ENCODE data around the gene KPNA2. TPM values are rescaled to one million over a fixed set of nuclear protein-coding genes. Genes with fewer than 3 reads are reported as not detected.

Gene KPNA2
- polyA plus RNA-seq, 1 donor from 2014 or later, result 81.2 TPM

GRCh38 chr17:68089881-68090280 lies 54.3 kb downstream of the KPNA2 start:
- no peaks in the 10 kb centered on the region for H3K36me3 ChIP-seq (ENCODE audit: insufficient read depth, low read length)

GRCh38 chr17:68094481-68095078 lies 59.0 kb downstream of the KPNA2 start:
- Histone ChIP-seq H3K36me3 (ENCODE audit: insufficient read depth, low read length) (no peaks in the 10 kb centered on the region), H3K9me2 (ENCODE audit: insufficient read depth, low read length) (no peaks in the 10 kb centered on the region), H3K9ac (ENCODE audit: low read length) (no peak overlapping the region), H3K4me2 (ENCODE audit: low read length) (no peak overlapping the region), H3K79me2 (replicated peaks; ENCODE audit: insufficient read depth, low read length) (no peaks in the 10 kb centered on the region), H3K27me3 (ENCODE audit: insufficient read depth, low read depth, low read length) (no peaks in the 10 kb centered on the region), H3F3A (ENCODE audit: insufficient read depth, low read length, poor library complexity, severe bottlenecking) (no peaks in the 10 kb centered on the region), H3K4me3 (ENCODE audit: low read length) (no peak overlapping the region), H3K9me3 (ENCODE audit: low read length) (no peaks in the 10 kb centered on the region), H4K20me1 (ENCODE audit: insufficient read depth) (no peaks in the 10 kb centered on the region), H3K27ac (ENCODE audit: low read length) (no peak overlapping the region), H2AFZ (ENCODE audit: low read depth, low read length) (no peak overlapping the region)
- no peak for TF ChIP-seq EZH2 (IDR thresholded peaks at IDR 0.05; ENCODE audit: borderline replicate concordance, insufficient read depth, low read length, poor library complexity, severe bottlenecking)
- TF ChIP-seq, protein P1, sequence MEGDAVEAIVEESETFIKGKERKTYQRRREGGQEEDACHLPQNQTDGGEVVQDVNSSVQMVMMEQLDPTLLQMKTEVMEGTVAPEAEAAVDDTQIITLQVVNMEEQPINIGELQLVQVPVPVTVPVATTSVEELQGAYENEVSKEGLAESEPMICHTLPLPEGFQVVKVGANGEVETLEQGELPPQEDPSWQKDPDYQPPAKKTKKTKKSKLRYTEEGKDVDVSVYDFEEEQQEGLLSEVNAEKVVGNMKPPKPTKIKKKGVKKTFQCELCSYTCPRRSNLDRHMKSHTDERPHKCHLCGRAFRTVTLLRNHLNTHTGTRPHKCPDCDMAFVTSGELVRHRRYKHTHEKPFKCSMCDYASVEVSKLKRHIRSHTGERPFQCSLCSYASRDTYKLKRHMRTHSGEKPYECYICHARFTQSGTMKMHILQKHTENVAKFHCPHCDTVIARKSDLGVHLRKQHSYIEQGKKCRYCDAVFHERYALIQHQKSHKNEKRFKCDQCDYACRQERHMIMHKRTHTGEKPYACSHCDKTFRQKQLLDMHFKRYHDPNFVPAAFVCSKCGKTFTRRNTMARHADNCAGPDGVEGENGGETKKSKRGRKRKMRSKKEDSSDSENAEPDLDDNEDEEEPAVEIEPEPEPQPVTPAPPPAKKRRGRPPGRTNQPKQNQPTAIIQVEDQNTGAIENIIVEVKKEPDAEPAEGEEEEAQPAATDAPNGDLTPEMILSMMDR (IDR thresholded peaks at IDR 0.05; ENCODE audit: poor library complexity, severe bottlenecking), result no peak

More at GRCh38 chr17:68089881-68090280, 54.3 kb downstream of the KPNA2 start:
- H3K27ac ChIP-seq (ENCODE audit: low read length), result no peak overlapping the region
- H3K4me3 ChIP-seq (ENCODE audit: low read length), result no peak overlapping the region
- no peaks in the 10 kb centered on the region for H3F3A ChIP-seq (ENCODE audit: insufficient read depth, low read length, poor library complexity, severe bottlenecking)
- H3K9me3 ChIP-seq (ENCODE audit: low read length), result no peaks in the 10 kb centered on the region
- H3K9ac ChIP-seq (ENCODE audit: low read length), result no peak overlapping the region
- no peaks in the 10 kb centered on the region for H3K9me2 ChIP-seq (ENCODE audit: insufficient read depth, low read length)
- H3K4me2 ChIP-seq (ENCODE audit: low read length), result no peak overlapping the region
- H3K27me3 ChIP-seq (ENCODE audit: insufficient read depth, low read depth, low read length), result no peaks in the 10 kb centered on the region
- H2AFZ ChIP-seq (ENCODE audit: low read depth, low read length), result no peak overlapping the region
- TF ChIP-seq REST (IDR thresholded peaks at IDR 0.05; ENCODE audit: borderline replicate concordance) (no peak), POLR2AphosphoS5 (IDR thresholded peaks at IDR 0.05) (no peak), MXI1 (conservative IDR thresholded peaks at IDR 0.05; ENCODE audit: poor library complexity, severe bottlenecking) (no peak), EP300 (conservative IDR thresholded peaks at IDR 0.05; ENCODE audit: poor library complexity, severe bottlenecking) (no peak), EZH2 (IDR thresholded peaks at IDR 0.05; ENCODE audit: borderline replicate concordance, insufficient read depth, low read length, poor library complexity, severe bottlenecking) (no peak), SMC3 (conservative IDR thresholded peaks at IDR 0.05; ENCODE audit: poor library complexity) (no peak), RAD21 (conservative IDR thresholded peaks at IDR 0.05) (no peak), TAF1 (IDR thresholded peaks at IDR 0.05; ENCODE audit: low read depth) (no peak)
- TF ChIP-seq, protein P1 (IDR thresholded peaks at IDR 0.05; ENCODE audit: poor library complexity, severe bottlenecking), result no peak
- H4K20me1 ChIP-seq (ENCODE audit: insufficient read depth), result no peaks in the 10 kb centered on the region
- no peaks in the 10 kb centered on the region for H3K79me2 ChIP-seq (replicated peaks; ENCODE audit: insufficient read depth, low read length)
